Skeletal muscle tissue (tissue), 4 donors: Measurements from ENCODE around the gene TFPT. TPM values are rescaled to one million over a fixed set of nuclear protein-coding genes. Genes with fewer than 3 reads are reported as not detected.
A peak's percentile ranks its signal among the peaks of the same experiment; 100 is the strongest.

Experiments used
- H3K27ac ChIP-seq: one replicate; pipeline ENCODE4 v1.7.0; 2013; ENCODE audit warnings: mild to moderate bottlenecking, low read depth, low read length, inconsistent platforms
- H3K27me3 ChIP-seq, 3 donors: one replicate each; pipeline ENCODE4 v1.7.0; 2013; ENCODE audit warnings: low read length in 3 of 3; ENCODE audit not compliant: control insufficient read depth in 3 of 3, insufficient read depth in 3 of 3
- H3K36me3 ChIP-seq, 3 donors: one replicate each; pipeline ENCODE4 v1.7.0; 2013; ENCODE audit warnings: low read length in 3 of 3; ENCODE audit not compliant: control insufficient read depth in 3 of 3, insufficient read depth in 3 of 3
- H3K4me1 ChIP-seq, 3 donors: one replicate each; pipeline ENCODE4 v1.7.0; 2013; ENCODE audit warnings: low read length in 3 of 3, mild to moderate bottlenecking in 3 of 3; ENCODE audit not compliant: control insufficient read depth in 3 of 3, insufficient read depth in 3 of 3
- H3K4me3 ChIP-seq, 3 donors: one replicate each; pipeline ENCODE4 v1.7.0; 2013; ENCODE audit warnings: low read length in 3 of 3
- H3K9ac ChIP-seq, 3 donors: one replicate each; pipeline ENCODE4 v1.7.0; 2013; ENCODE audit warnings: low read length in 3 of 3, mild to moderate bottlenecking in 3 of 3, moderate library complexity in 2 of 3, low read depth in 1 of 3
- H3K9me3 ChIP-seq, 3 donors: one replicate each; pipeline ENCODE4 v1.7.0; 2013; ENCODE audit warnings: low read length in 3 of 3; ENCODE audit not compliant: control insufficient read depth in 3 of 3
- total RNA-seq: library from RNA; depleted of rRNA; stranded (reverse); fragments of >200 nt; gene quantifications from one replicate; pipeline ENCODE4 v1.2.3, GENCODE V29; 2014
- donor health status: Osteomylitis.

The TFPT gene
- total RNA-seq, 1 donor from 2014 or later = 12.0 TPM

DNA sequence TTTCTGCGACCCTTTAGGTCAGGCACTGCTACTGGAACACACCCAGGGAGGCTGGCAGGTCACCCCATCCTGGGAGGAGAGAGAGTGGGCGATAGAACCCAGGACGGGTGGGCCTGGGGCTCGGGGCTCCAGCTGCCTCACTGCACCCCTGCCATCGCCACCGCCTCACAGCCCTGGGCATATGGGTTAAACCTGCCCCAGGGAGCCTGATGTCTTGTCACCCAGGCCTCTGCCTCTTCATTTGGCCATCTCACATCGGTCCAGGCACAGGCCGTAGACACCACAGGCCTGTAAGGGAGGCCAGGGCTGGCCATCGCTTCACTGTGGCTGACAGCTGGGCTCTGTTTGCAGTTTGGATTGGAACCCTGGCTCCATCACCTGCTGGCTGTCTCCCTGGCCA, 10.3 kb upstream of the TFPT start:
- Histone ChIP-seq H3K27ac (no peak overlapping the region), H3K27me3 (no peaks in the 10 kb centered on the region), H3K36me3 (peaks cover 72 to 77% (median 77%) of the 10 kb centered on the region in 3 donors), H3K4me1 (no peaks in the 10 kb centered on the region), H3K9ac (no peak overlapping the region), H3K9me3 (no peaks in the 10 kb centered on the region), H3K4me3 (no peak overlapping the region)

DNA sequence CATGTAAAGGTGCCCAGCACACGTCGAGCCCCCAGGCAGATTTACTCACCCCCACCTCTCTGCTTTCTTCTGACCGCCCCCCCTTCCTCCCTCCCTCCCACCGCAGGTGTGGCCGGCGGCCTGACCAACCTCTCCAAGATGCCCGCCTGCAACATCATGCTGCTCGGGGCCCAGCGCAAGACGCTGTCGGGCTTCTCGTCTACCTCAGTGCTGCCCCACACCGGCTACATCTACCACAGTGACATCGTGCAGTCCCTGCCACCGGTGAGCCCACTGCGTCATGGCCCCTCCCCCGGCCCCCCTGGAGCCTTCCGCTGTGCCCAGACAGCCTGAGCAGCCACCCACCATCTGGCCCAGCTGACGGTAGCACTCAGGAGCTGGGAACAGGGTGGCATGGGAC, 8.9 kb upstream of the TFPT start:
- Histone ChIP-seq H3K27me3 (no peaks in the 10 kb centered on the region), H3K4me1 (no peaks in the 10 kb centered on the region), H3K36me3 (peaks cover 79 to 85% (median 82%) of the 10 kb centered on the region in 3 donors), H3K9me3 (no peaks in the 10 kb centered on the region), H3K27ac (no peak overlapping the region), H3K9ac (no peak overlapping the region), H3K4me3 (no peak overlapping the region)

GRCh38 chr19:54123682-54124081, 8.2 kb upstream of the TFPT start:
- H3K4me1 ChIP-seq = no peaks in the 10 kb centered on the region
- peaks cover 75 to 80% (median 77%) of the 10 kb centered on the region in 3 donors for H3K36me3 ChIP-seq
- H3K9me3 ChIP-seq = no peaks in the 10 kb centered on the region
- no peaks in the 10 kb centered on the region for H3K27me3 ChIP-seq
- H3K4me3 ChIP-seq = no peak overlapping the region
- no peak overlapping the region for H3K27ac ChIP-seq
- no peak overlapping the region for H3K9ac ChIP-seq

- no peaks in the 10 kb centered on the region for H3K27me3 ChIP-seq
- no peak overlapping the region for H3K4me3 ChIP-seq
- peaks cover 64 to 67% (median 65%) of the 10 kb centered on the region in 3 donors for H3K36me3 ChIP-seq
- H3K4me1 ChIP-seq = peaks cover 5 to 10% (median 7%) of the 10 kb centered on the region in 3 donors
- no peak overlapping the region for H3K27ac ChIP-seq
- no peak overlapping the region for H3K9ac ChIP-seq
- H3K9me3 ChIP-seq = no peaks in the 10 kb centered on the region
Measured at GRCh38 chr19:54121259-54121658, 5.8 kb upstream of the TFPT start.

GRCh38 chr19:54114340-54115108, 933 bp downstream of the TFPT start:
- Histone ChIP-seq H3K36me3 (peaks cover 18 to 31% (median 28%) of the 10 kb centered on the region in 3 donors), H3K27me3 (no peaks in the 10 kb centered on the region), H3K27ac (peak overlapping the region; percentile 40), H3K4me1 (peaks cover 14 to 27% (median 21%) of the 10 kb centered on the region in 3 donors), H3K4me3 (peak overlapping the region; percentile 93 to 100 (median 98)), H3K9ac (peak overlapping the region; percentile 86 to 99 (median 96)), H3K9me3 (no peaks in the 10 kb centered on the region)

- Histone ChIP-seq H3K27me3 (no peaks in the 10 kb centered on the region), H3K4me3 (no peak overlapping the region), H3K4me1 (peaks cover 6 to 9% (median 8%) of the 10 kb centered on the region in 3 donors), H3K9ac (no peak overlapping the region), H3K9me3 (no peaks in the 10 kb centered on the region), H3K36me3 (peaks cover 47 to 55% (median 54%) of the 10 kb centered on the region in 3 donors), H3K27ac (no peak overlapping the region)
Measured at GRCh38 chr19:54109651-54110050, 5.8 kb downstream of the TFPT start.

- Histone ChIP-seq H3K4me3 (no peak overlapping the region), H3K36me3 (peaks cover 47 to 52% (median 52%) of the 10 kb centered on the region in 3 donors)
Measured at GRCh38 chr19:54108496-54108895, 7.0 kb downstream of the TFPT start.

DNA sequence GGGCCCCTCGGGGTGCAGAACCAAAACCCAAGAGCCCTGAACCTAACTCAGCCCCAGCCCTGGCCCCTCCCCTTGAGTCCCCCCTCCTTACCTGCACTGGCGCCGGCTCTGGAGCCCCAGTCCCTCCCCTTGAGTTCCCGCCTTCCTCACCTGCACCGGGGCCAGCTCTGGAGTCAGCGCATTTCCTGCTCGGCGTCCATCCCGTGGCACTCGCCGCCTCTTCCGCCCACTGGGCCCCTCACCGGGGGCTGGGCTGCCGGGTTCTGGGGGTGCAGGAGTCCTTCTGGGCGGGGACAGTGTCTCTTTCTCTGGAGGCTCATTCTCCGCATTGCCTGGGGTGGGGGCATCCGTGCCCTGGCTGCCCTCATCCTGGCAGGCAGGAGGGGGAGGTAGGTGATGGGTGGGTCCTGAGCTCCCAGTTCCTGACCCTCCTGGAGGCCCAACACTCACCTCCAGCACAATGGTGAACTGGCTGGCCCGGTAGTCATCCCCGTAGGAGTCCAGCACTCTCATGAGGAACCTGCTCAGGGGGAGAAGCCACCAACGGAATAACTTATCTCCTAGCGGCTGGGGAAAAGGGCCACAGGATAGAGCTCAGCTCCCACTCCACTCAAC, 7.5 kb downstream of the TFPT start:
- Histone ChIP-seq H3K9ac (no peak overlapping the region), H3K27ac (no peak overlapping the region), H3K9me3 (no peaks in the 10 kb centered on the region), H3K36me3 (peaks cover 47 to 52% (median 48%) of the 10 kb centered on the region in 3 donors), H3K27me3 (no peaks in the 10 kb centered on the region), H3K4me1 (peaks cover 5 to 7% (median 6%) of the 10 kb centered on the region in 3 donors), H3K4me3 (no peak overlapping the region)

More at GRCh38 chr19:54108496-54108895, 7.0 kb downstream of the TFPT start:
- no peaks in the 10 kb centered on the region for H3K27me3 ChIP-seq
- H3K27ac ChIP-seq = no peak overlapping the region
- H3K9me3 ChIP-seq = no peaks in the 10 kb centered on the region
- peaks cover under 1 to 3% (median 2%) of the 10 kb centered on the region in 3 donors for H3K4me1 ChIP-seq
- H3K9ac ChIP-seq = no peak overlapping the region

DNA sequence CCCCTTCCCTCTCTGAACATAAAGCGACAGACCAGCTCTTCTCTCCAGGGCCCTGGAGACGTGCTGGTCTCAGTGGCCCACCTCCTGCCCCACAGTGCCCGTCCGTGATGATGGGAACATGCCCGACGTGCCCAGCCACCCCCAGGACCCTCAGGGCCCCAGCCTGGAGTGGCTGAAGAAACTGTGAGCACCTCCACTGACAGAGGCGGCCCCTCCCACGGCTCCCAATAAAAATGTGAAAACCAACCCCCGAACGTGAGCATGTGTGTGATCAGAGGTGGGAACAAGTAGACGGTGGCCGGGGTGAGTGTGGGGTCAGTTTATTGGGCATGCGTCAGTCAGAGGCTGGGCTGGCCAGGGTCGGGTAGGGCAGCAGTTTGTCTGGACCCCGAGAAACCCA, 8.7 kb downstream of the TFPT start:
- peaks cover 47 to 50% (median 48%) of the 10 kb centered on the region in 3 donors for H3K36me3 ChIP-seq
- peaks cover 8 to 11% (median 11%) of the 10 kb centered on the region in 3 donors for H3K4me1 ChIP-seq
- no peaks in the 10 kb centered on the region for H3K27me3 ChIP-seq
- H3K4me3 ChIP-seq = no peak overlapping the region
- no peak overlapping the region for H3K9ac ChIP-seq
- no peaks in the 10 kb centered on the region for H3K9me3 ChIP-seq
- no peak overlapping the region for H3K27ac ChIP-seq

GRCh38 chr19:54105796-54106195, 9.7 kb downstream of the TFPT start:
- Histone ChIP-seq H3K9ac (no peak overlapping the region), H3K36me3 (peaks cover 44 to 47% (median 46%) of the 10 kb centered on the region in 3 donors), H3K4me1 (peaks cover 8 to 11% (median 11%) of the 10 kb centered on the region in 3 donors), H3K27me3 (no peaks in the 10 kb centered on the region), H3K4me3 (no peak overlapping the region), H3K9me3 (no peaks in the 10 kb centered on the region), H3K27ac (no peak overlapping the region)
